Ascending aorta (tissue), 2 donors: ENCODE measurements around the gene THSD7B. TPM values are rescaled to one million over a fixed set of nuclear protein-coding genes. Genes with fewer than 3 reads are reported as not detected.

ENCODE experiments used
- DNase-seq, 2 donors: peaks; one replicate each; pipeline ENCODE4 v3.0.0-alpha.2; 2019; ENCODE audit warnings: low spot score in 2 of 2
- H3K27ac ChIP-seq, 2 donors: fragments of 200-600 bp; sonication (generic); one replicate each; pipeline ENCODE4 v1.5.1; 2016 to 2017; ENCODE audit warnings: mild to moderate bottlenecking in 1 of 2
- H3K27me3 ChIP-seq: fragments of 200-600 bp; sonication (generic); one replicate; pipeline ENCODE4 v1.5.1; 2017
- H3K36me3 ChIP-seq, 2 donors: fragments of 200-600 bp; sonication (generic); one replicate each; pipeline ENCODE4 v1.5.1; 2016
- H3K4me1 ChIP-seq, 2 donors: fragments of 200-600 bp; sonication (generic); one replicate each; pipeline ENCODE4 v1.5.1; 2016 to 2017; ENCODE audit warnings: mild to moderate bottlenecking in 1 of 2
- H3K4me3 ChIP-seq, 2 donors: fragments of 200-600 bp; sonication (generic); one replicate each; pipeline ENCODE4 v1.5.1; 2016 to 2017; ENCODE audit warnings: mild to moderate bottlenecking in 1 of 2
- H3K9me3 ChIP-seq, 2 donors: fragments of 200-600 bp; sonication (generic); one replicate each; pipeline ENCODE4 v1.5.1; 2016
- CTCF ChIP-seq, 3 experiments: fragments of 200-600 bp in 2 of 3; fragments of 450-650 bp in 1 of 3; sonication (generic) in 2 of 3; IDR thresholded peaks; one replicate each; pipeline ENCODE4 v1.5.1; 2016 to 2019; ENCODE audit warnings: antibody characterized with exemption in 3 of 3, mild to moderate bottlenecking in 1 of 3, moderate library complexity in 1 of 3
- intact Hi-C: fragments of 100-400 bp; cut with DNase I; formaldehyde crosslinking; loops from one replicate; pipeline ENCODE4 v1.15.1; 2023
- total RNA-seq: library from RNA; depleted of rRNA; stranded (reverse); fragments of >200 nt; gene quantifications from one replicate; pipeline ENCODE4 v1.1.0, GENCODE V29; 2016

Gene THSD7B
- total RNA-seq, 1 donor from 2014 or later: not detected

DNA sequence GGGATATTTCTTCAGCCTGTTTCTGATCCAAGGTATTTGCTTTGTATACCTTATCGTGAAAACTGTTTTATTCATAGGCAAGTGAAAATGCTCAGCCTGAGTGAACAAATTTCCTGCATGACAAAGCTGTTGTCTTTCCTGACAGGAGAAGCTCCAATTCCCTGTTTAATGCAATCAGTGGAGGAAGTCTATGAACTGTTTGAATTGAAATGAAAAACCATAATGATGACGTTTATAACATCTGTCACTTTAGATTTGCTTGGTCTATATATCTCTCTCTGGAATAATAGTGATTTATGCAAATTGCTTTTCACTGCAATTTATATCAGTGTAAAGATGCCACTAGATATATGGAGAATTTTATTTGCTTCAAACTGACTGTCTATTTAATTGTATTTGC lies 959.6 kb downstream of the THSD7B start:
- Histone ChIP-seq H3K27me3 (no peaks in the 10 kb centered on the region), H3K4me1 (no peaks in the 10 kb centered on the region), H3K4me3 (no peak overlapping the region), H3K9me3 (no peaks in the 10 kb centered on the region), H3K36me3 (no peaks in the 10 kb centered on the region), H3K27ac (no peak overlapping the region)
- intact Hi-C loops: no loop called here
- TF ChIP-seq CTCF (IDR thresholded peaks at IDR 0.05): no peak
- DNase-seq: no peak
